PC-9 (cell line): ENCODE data around the gene CADM2.

Source experiments
- CTCF ChIP-seq: fragments of 200-600 bp; sonication (generic); conservative IDR thresholded peaks from 2 replicates; pipeline ENCODE4 v1.6.1; 2017; ENCODE audit warnings: mixed run types, antibody characterized with exemption, mild to moderate bottlenecking, moderate library complexity
- EZH2 ChIP-seq: fragments of 200-600 bp; sonication (generic); IDR thresholded peaks from 2 replicates; pipeline ENCODE4 v1.8.0; 2017; ENCODE audit warnings: antibody characterized with exemption, low read depth

GRCh38 chr3:85298032-85298431, 339.2 kb downstream of the CADM2 start:
- TF ChIP-seq CTCF (no peak), EZH2 (no peak)
